Spleen (tissue), 11 donors: ENCODE data around the gene KIAA0825. TPM values are rescaled to one million over a fixed set of nuclear protein-coding genes. Genes with fewer than 3 reads are reported as not detected.
A peak's percentile ranks its signal among the peaks of the same experiment; 100 is the strongest.
"Not testable (repeated sequence)": the region's sequence is repeated elsewhere in the genome, so short reads cannot be mapped to it uniquely, and the experiment has no call there.

ENCODE experiments used
- DNase-seq: peaks from one replicate; pipeline ENCODE4 v3.0.0-alpha.2; 2020
- H3K27ac ChIP-seq, 8 donors: fragments of 200-600 bp; sonication (generic) in 7 of 8; 1 replicate in 4 of 8; 2 replicates in 4 of 8; pipeline versions ENCODE4 v1.5.0 to v1.8.0; 2016 to 2021; ENCODE audit warnings: inconsistent platforms in 4 of 8, mild to moderate bottlenecking in 4 of 8, moderate library complexity in 1 of 8
- H3K27me3 ChIP-seq, 7 donors: fragments of 200-600 bp; sonication (generic) in 6 of 7; replicated peaks in 1 of 7; 1 replicate in 4 of 7; 2 replicates in 3 of 7; pipeline versions ENCODE4 v1.5.0 to v1.8.0; 2016 to 2021; ENCODE audit warnings: inconsistent platforms in 3 of 7, mild to moderate bottlenecking in 1 of 7
- H3K36me3 ChIP-seq, 6 donors: fragments of 200-600 bp; sonication (generic) in 5 of 6; 1 replicate in 4 of 6; 2 replicates in 2 of 6; pipeline versions ENCODE4 v1.5.0 to v1.8.0; 2016 to 2021; ENCODE audit warnings: inconsistent platforms in 2 of 6
- H3K4me1 ChIP-seq, 6 donors: fragments of 200-600 bp; sonication (generic) in 5 of 6; 1 replicate in 3 of 6; 2 replicates in 3 of 6; pipeline versions ENCODE4 v1.5.0 to v1.8.0; 2016 to 2021; ENCODE audit warnings: inconsistent platforms in 3 of 6
- H3K4me3 ChIP-seq, 8 donors: fragments of 200-600 bp; sonication (generic) in 7 of 8; 1 replicate in 4 of 8; 2 replicates in 4 of 8; pipeline versions ENCODE4 v1.5.0 to v1.8.0; 2016 to 2021; ENCODE audit warnings: inconsistent platforms in 4 of 8, mild to moderate bottlenecking in 4 of 8, moderate library complexity in 2 of 8
- H3K9me3 ChIP-seq, 8 donors: fragments of 200-600 bp; sonication (generic) in 7 of 8; 1 replicate in 4 of 8; 2 replicates in 4 of 8; pipeline versions ENCODE4 v1.5.0 to v1.8.0; 2016 to 2021; ENCODE audit warnings: inconsistent platforms in 4 of 8
- POLR2A ChIP-seq, 3 donors: fragments of 450-650 bp; IDR thresholded peaks; one replicate each; pipeline ENCODE4 v1.5.1; 2017; ENCODE audit warnings: antibody characterized with exemption in 3 of 3, mild to moderate bottlenecking in 1 of 3
- POLR2AphosphoS5 ChIP-seq, 3 donors: sonication (generic); formaldehyde crosslinking; IDR thresholded peaks; one replicate each; pipeline ENCODE4 v1.5.1; 2017; ENCODE audit warnings: antibody characterized with exemption in 3 of 3
- WGBS, 5 donors: extraction: QIAGEN DNeasy Blood & Tissue Kit in 3 of 5; methylation state at CpG; one replicate each; pipeline versions ENCODE4 v1.1.5 to v1.1.7; 2013 to 2018; 5-methylcytosine and 5-hydroxymethylcytosine counted together
- intact Hi-C: fragments of 100-400 bp; cut with DNase I; formaldehyde crosslinking; loops from one replicate; pipeline ENCODE4 v1.15.0; 2023; ENCODE audit warnings: low total_unique reads
- polyA plus RNA-seq, 3 donors: library from polyadenylated mRNA; stranded (reverse); fragments of 200-250 nt; gene quantifications; one replicate each; pipeline ENCODE4 v1.2.1, GENCODE V29; 2013
- total RNA-seq, 7 donors: library from RNA; depleted of rRNA in 3 of 7; stranded (reverse); fragments of >200 nt in 3 of 7; fragmentation: NEBNext Ultra II Directional in 4 of 7; extraction: Animal tissue kit (Norgen Biotek cat#: 25700) in 4 of 7; gene quantifications; one replicate each; pipeline versions ENCODE4 v1.1.0 to v1.2.1, GENCODE V29; 2016 to 2021
- TF ChIP-seq, protein P1 (sequence below), 11 experiments: fragments of 200-600 bp in 7 of 11; fragments of 450-650 bp in 4 of 11; sonication (generic) in 4 of 11; IDR thresholded peaks in 8 of 11; conservative IDR thresholded peaks in 3 of 11; 1 replicate in 7 of 11; 2 replicates in 4 of 11; pipeline versions ENCODE4 v1.4.0 to v1.8.0; 2016 to 2021; ENCODE audit warnings: antibody characterized with exemption in 11 of 11, inconsistent platforms in 4 of 11, mild to moderate bottlenecking in 1 of 11
- donor health status: healthy with polysubstance abuse.
- donor health status: DM: no; HTN: no; CAD: no; lungs with moderate emphysema.
- donor health status: DM: no; HTN: no; CAD: no.
- donor health status: Bipolar disorder and iron deficiency.
- donor health status: healthy.
- donor health status: DM: no; HTN: no; CAD: no.
- donor health status: DM: yes; HTN: yes; CAD: no.

Gene KIAA0825
- total and polyA plus RNA-seq, 10 donors, result 0.20 to 13.5 (median 6.0) TPM

GRCh38 chr5:94613583-94613982 is 4.8 kb downstream of the KIAA0825 start:
- TF ChIP-seq, protein P1, sequence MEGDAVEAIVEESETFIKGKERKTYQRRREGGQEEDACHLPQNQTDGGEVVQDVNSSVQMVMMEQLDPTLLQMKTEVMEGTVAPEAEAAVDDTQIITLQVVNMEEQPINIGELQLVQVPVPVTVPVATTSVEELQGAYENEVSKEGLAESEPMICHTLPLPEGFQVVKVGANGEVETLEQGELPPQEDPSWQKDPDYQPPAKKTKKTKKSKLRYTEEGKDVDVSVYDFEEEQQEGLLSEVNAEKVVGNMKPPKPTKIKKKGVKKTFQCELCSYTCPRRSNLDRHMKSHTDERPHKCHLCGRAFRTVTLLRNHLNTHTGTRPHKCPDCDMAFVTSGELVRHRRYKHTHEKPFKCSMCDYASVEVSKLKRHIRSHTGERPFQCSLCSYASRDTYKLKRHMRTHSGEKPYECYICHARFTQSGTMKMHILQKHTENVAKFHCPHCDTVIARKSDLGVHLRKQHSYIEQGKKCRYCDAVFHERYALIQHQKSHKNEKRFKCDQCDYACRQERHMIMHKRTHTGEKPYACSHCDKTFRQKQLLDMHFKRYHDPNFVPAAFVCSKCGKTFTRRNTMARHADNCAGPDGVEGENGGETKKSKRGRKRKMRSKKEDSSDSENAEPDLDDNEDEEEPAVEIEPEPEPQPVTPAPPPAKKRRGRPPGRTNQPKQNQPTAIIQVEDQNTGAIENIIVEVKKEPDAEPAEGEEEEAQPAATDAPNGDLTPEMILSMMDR (IDR thresholded peaks at IDR 0.05 in 8 of 11, conservative IDR thresholded peaks at IDR 0.05 in 3 of 11), result peak in 1 of 11 experiments; percentile 11
- TF ChIP-seq POLR2AphosphoS5 (IDR thresholded peaks at IDR 0.05), result no peak
- TF ChIP-seq POLR2A (IDR thresholded peaks at IDR 0.05), result no peak
- no peak overlapping the region for H3K4me3 ChIP-seq
- no peaks in the 10 kb centered on the region for H3K36me3 ChIP-seq
- H3K27ac ChIP-seq, result no peak overlapping the region
- WGBS, 5 donors, result 70 to 79% (median 72%) methylated on average over 2 of the region's 2 CpGs
- H3K9me3 ChIP-seq, result no peaks in the 10 kb centered on the region
- DNase-seq, result no peak
- H3K4me1 ChIP-seq, result peaks cover 0 to 18% (median 13%) of the 10 kb centered on the region in 6 donors
- H3K27me3 ChIP-seq, result no peaks in the 10 kb centered on the region
- intact Hi-C loops, result no loop called here

- H3K4me3 ChIP-seq, result no peak overlapping the region
- intact Hi-C loops, result no loop called here
- WGBS, 5 donors, result 49 to 89% (median 74%) methylated on average over 7 of the region's 7 CpGs
- H3K27me3 ChIP-seq, result no peaks in the 10 kb centered on the region
- no peaks in the 10 kb centered on the region for H3K36me3 ChIP-seq
- H3K4me1 ChIP-seq, result no peaks in the 10 kb centered on the region
- peaks cover 0 to 10% (median 3%) of the 10 kb centered on the region in 8 donors for H3K9me3 ChIP-seq
- TF ChIP-seq POLR2A (IDR thresholded peaks at IDR 0.05), result no peak
- TF ChIP-seq POLR2AphosphoS5 (IDR thresholded peaks at IDR 0.05), result no peak
- TF ChIP-seq, protein P1 (IDR thresholded peaks at IDR 0.05 in 8 of 11, conservative IDR thresholded peaks at IDR 0.05 in 3 of 11), result no peak
- H3K27ac ChIP-seq, result peak overlapping the region in 7 of 8 donors; percentile 45 to 86 (median 73)
- DNase-seq, result no peak
Measured at GRCh38 chr5:94595281-94595840, 23.0 kb downstream of the KIAA0825 start.

DNA sequence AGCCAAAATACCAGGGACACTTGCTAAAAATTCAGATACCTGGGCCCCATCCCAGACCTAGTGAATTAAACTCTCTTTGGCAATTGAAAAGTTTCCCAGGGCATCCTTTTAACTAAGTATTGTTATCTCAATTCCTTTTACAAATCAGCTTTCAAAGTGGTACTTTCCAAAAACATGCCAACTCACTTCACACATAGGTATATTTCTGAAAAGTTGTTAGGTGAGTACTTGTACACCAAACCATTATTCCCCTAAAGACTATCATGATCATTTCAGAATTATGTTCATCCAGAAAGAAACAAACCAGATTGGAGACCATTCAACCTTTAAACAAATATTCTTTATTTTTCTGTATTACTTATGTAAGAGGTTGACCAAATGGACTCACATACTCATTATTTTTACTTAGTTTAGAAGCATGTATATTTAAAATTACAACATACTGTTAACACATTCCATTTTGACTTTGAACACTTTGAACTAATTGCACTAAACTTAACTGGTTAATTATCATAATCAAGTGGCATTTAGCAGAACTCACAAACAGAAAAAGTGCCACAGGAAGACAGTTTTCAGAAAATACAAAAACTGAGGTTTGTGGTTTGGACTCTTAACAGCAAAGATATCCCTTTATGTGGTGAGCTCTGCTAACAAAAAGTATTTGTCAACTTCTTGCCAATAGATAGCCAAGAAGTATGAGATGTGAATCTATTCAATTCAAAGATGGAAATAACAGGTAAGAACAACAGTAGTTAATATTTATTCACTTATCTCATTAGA is 40.7 kb downstream of the KIAA0825 start:
- no peaks in the 10 kb centered on the region for H3K27me3 ChIP-seq
- H3K4me1 ChIP-seq, result peaks cover 7 to 42% (median 11%) of the 10 kb centered on the region in 6 donors
- DNase-seq, result no peak
- H3K27ac ChIP-seq, result no peak overlapping the region
- intact Hi-C loops, result no loop called here
- H3K36me3 ChIP-seq, result no peaks in the 10 kb centered on the region
- H3K9me3 ChIP-seq, result no peaks in the 10 kb centered on the region
- H3K4me3 ChIP-seq, result no peak overlapping the region
- TF ChIP-seq POLR2A (IDR thresholded peaks at IDR 0.05) (no peak), POLR2AphosphoS5 (IDR thresholded peaks at IDR 0.05) (no peak)
- TF ChIP-seq, protein P1 (IDR thresholded peaks at IDR 0.05 in 8 of 11, conservative IDR thresholded peaks at IDR 0.05 in 3 of 11), result no peak

DNA sequence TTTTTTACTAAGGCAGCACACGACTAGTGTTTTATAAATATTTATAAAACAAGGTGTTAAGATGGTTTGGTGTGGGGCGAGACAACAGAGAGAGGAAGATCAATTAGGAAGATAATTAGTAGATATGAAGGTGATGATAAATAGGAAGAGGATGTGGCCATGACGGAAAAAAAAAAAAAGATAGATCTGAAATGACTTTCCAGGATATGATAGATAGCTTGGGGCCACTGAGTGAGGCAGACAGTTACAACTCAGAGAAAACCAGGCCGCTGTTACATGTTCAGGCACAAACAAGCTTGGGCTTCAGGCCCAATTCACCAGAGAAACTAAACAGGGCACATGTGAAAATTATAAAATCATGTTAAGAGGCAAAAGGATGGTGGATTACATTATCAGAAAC is 43.2 kb downstream of the KIAA0825 start:
- TF ChIP-seq, protein P1 (IDR thresholded peaks at IDR 0.05 in 8 of 11, conservative IDR thresholded peaks at IDR 0.05 in 3 of 11), result no peak
- 72 to 82% (median 77%) methylated on average over 4 of the region's 4 CpGs for WGBS, 5 donors
- DNase-seq, result no peak
- H3K36me3 ChIP-seq, result no peaks in the 10 kb centered on the region
- no peak overlapping the region for H3K4me3 ChIP-seq
- H3K4me1 ChIP-seq, result peaks cover 7 to 41% (median 11%) of the 10 kb centered on the region in 6 donors
- peak overlapping the region in 1 of 8 donors; percentile 51 for H3K27ac ChIP-seq
- H3K9me3 ChIP-seq, result no peaks in the 10 kb centered on the region
- intact Hi-C loops, result no loop called here
- H3K27me3 ChIP-seq, result no peaks in the 10 kb centered on the region

GRCh38 chr5:94573349-94573748 is 45.1 kb downstream of the KIAA0825 start:
- intact Hi-C loops, DNase-seq, H3K36me3 ChIP-seq, H3K27ac ChIP-seq, H3K27me3 ChIP-seq, H3K4me3 ChIP-seq, H3K9me3 ChIP-seq: not testable (repeated sequence)
- H3K4me1 ChIP-seq, result peaks cover 3 to 23% (median 10%) of the 10 kb centered on the region in 6 donors
- 64 to 92% (median 87%) methylated on average over 1 of the region's 1 CpG for WGBS, 5 donors
